Mesenchymal stem cell (in vitro differentiated cells and primary cell): ENCODE data around the gene EPHA2.
A peak's percentile ranks its signal among the peaks of the same experiment; 100 is the strongest.

Source experiments
- DNase-seq: peaks from one replicate; pipeline ENCODE4 v3.0.0-alpha.2; 2013
- H2AFZ ChIP-seq: one replicate; pipeline ENCODE4 v1.6.1; 2013; ENCODE audit warnings: low read depth, mild to moderate bottlenecking, control low read depth, inconsistent platforms, low read length, moderate library complexity
- H2AK5ac ChIP-seq: 2 replicates; pipeline ENCODE4 v1.6.1; 2013; ENCODE audit warnings: low read length, moderate library complexity, mild to moderate bottlenecking, inconsistent platforms; ENCODE audit not compliant: severe bottlenecking
- H2BK120ac ChIP-seq: one replicate; pipeline ENCODE4 v1.6.1; 2013; ENCODE audit warnings: low read depth, mild to moderate bottlenecking, inconsistent platforms, low read length, moderate library complexity
- H2BK12ac ChIP-seq, 2 experiments: one replicate each; pipeline ENCODE4 v1.6.1; 2013; ENCODE audit warnings: inconsistent platforms in 2 of 2, low read length in 2 of 2, mild to moderate bottlenecking in 2 of 2, moderate library complexity in 2 of 2, control low read depth in 1 of 2
- H2BK15ac ChIP-seq: one replicate; pipeline ENCODE4 v1.6.1; 2013; ENCODE audit warnings: mild to moderate bottlenecking, low read depth, inconsistent platforms; ENCODE audit not compliant: poor library complexity, severe bottlenecking
- H2BK5ac ChIP-seq: 2 replicates; pipeline ENCODE4 v1.6.1; 2013; ENCODE audit warnings: low read depth, mild to moderate bottlenecking, low read length, control low read depth, inconsistent platforms; ENCODE audit not compliant: poor library complexity, severe bottlenecking
- H3K14ac ChIP-seq, 2 experiments: one replicate each; pipeline ENCODE4 v1.6.1; 2013; ENCODE audit warnings: inconsistent platforms in 2 of 2, low read length in 2 of 2, control low read depth in 1 of 2, mild to moderate bottlenecking in 1 of 2, moderate library complexity in 1 of 2
- H3K18ac ChIP-seq, 2 experiments: one replicate each; pipeline ENCODE4 v1.6.1; 2013; ENCODE audit warnings: inconsistent platforms in 2 of 2, low read length in 2 of 2, control low read depth in 1 of 2, low read depth in 1 of 2, mild to moderate bottlenecking in 1 of 2
- H3K23ac ChIP-seq, 2 experiments: one replicate each; pipeline ENCODE4 v1.6.1; 2013; ENCODE audit warnings: inconsistent platforms in 2 of 2, low read length in 2 of 2, mild to moderate bottlenecking in 2 of 2, moderate library complexity in 2 of 2, control low read depth in 1 of 2
- H3K27ac ChIP-seq: 2 replicates; pipeline ENCODE4 v1.5.1; 2013; ENCODE audit warnings: mild to moderate bottlenecking, moderate library complexity, low read length, control low read depth, inconsistent platforms; ENCODE audit not compliant: poor library complexity, severe bottlenecking
- H3K27me3 ChIP-seq, 2 experiments: 2 replicates each; pipeline versions ENCODE4 v1.6.1 to v1.7.0; 2013; ENCODE audit warnings: low read length in 2 of 2, mild to moderate bottlenecking in 2 of 2, moderate library complexity in 2 of 2, control low read depth in 1 of 2, inconsistent platforms in 1 of 2; ENCODE audit not compliant: control insufficient read depth in 1 of 2, insufficient read depth in 1 of 2
- H3K36me3 ChIP-seq, 2 experiments: 2 replicates each; pipeline versions ENCODE4 v1.6.1 to v1.7.0; 2013; ENCODE audit warnings: low read length in 2 of 2, control low read depth in 1 of 2, inconsistent platforms in 1 of 2, low read depth in 1 of 2, mild to moderate bottlenecking in 1 of 2; ENCODE audit not compliant: insufficient read depth in 2 of 2, control insufficient read depth in 1 of 2
- H3K4ac ChIP-seq, 2 experiments: one replicate each; pipeline ENCODE4 v1.6.1; 2013; ENCODE audit warnings: inconsistent platforms in 2 of 2, low read length in 2 of 2, mild to moderate bottlenecking in 2 of 2, moderate library complexity in 2 of 2, control low read depth in 1 of 2, low read depth in 1 of 2
- H3K4me1 ChIP-seq: 2 replicates; pipeline ENCODE4 v1.6.1; 2013; ENCODE audit warnings: low read depth, low read length, control low read depth; ENCODE audit not compliant: control insufficient read depth, insufficient read depth
- H3K4me2 ChIP-seq: 2 replicates; pipeline ENCODE4 v1.6.1; 2013; ENCODE audit warnings: low read length, mild to moderate bottlenecking, inconsistent platforms; ENCODE audit not compliant: poor library complexity, severe bottlenecking
- H3K4me3 ChIP-seq, 2 experiments: 2 replicates each; pipeline versions ENCODE4 v1.5.1 to v1.7.0; 2013; ENCODE audit warnings: low read length in 2 of 2, mild to moderate bottlenecking in 2 of 2, control low read depth in 1 of 2, low read depth in 1 of 2; ENCODE audit not compliant: insufficient read depth in 1 of 2
- H3K79me1 ChIP-seq: replicated peaks from 2 replicates; pipeline ENCODE4 v1.6.1; 2013; ENCODE audit warnings: mild to moderate bottlenecking, control low read depth, low read length, inconsistent platforms; ENCODE audit not compliant: poor library complexity, severe bottlenecking
- H3K9ac ChIP-seq: 2 replicates; pipeline ENCODE4 v1.7.0; 2013; ENCODE audit warnings: mild to moderate bottlenecking, low read length, moderate library complexity
- H3K9me3 ChIP-seq: 2 replicates; pipeline ENCODE4 v1.7.0; 2013; ENCODE audit warnings: mild to moderate bottlenecking, low read length; ENCODE audit not compliant: control insufficient read depth
- H4K8ac ChIP-seq: one replicate; pipeline ENCODE4 v1.6.1; 2013; ENCODE audit warnings: inconsistent platforms, mild to moderate bottlenecking, low read length, moderate library complexity
- H4K91ac ChIP-seq: one replicate; pipeline ENCODE4 v1.6.1; 2013; ENCODE audit warnings: mild to moderate bottlenecking, low read length, inconsistent platforms
- WGBS: methylation state at CpG from one replicate; pipeline ENCODE4 v1.1.7; 2013; ENCODE audit warnings: mixed read lengths; 5-methylcytosine and 5-hydroxymethylcytosine counted together

EPHA2 gene

GRCh38 chr1:16128338-16128741, 27.5 kb downstream of the EPHA2 start:
- H2AK5ac ChIP-seq: no peak overlapping the region

GRCh38 chr1:16127676-16128337, 28.1 kb downstream of the EPHA2 start:
- Histone ChIP-seq H4K8ac (no peak overlapping the region), H4K91ac (no peak overlapping the region), H2AFZ (no peak overlapping the region), H3K4me1 (peaks cover 32% of the 10 kb centered on the region), H3K27me3 (peaks cover 0 to 42% of the 10 kb centered on the region in 2 experiments), H3K36me3 (peaks cover 67 to 98% of the 10 kb centered on the region in 2 experiments), H3K9ac (no peak overlapping the region), H3K18ac (no peak overlapping the region), H2BK12ac (no peak overlapping the region), H3K14ac (no peak overlapping the region), H2BK5ac (no peak overlapping the region), H2BK120ac (no peak overlapping the region), H3K23ac (no peak overlapping the region), H3K4ac (no peak overlapping the region), H2AK5ac (no peak overlapping the region), H3K79me1 (peaks cover 13% of the 10 kb centered on the region), H3K9me3 (no peaks in the 10 kb centered on the region), H2BK15ac (no peak overlapping the region), H3K4me3 (no peak overlapping the region), H3K4me2 (no peak overlapping the region), H3K27ac (no peak overlapping the region)
- 95% methylated on average over 14 of the region's 17 CpGs for WGBS
- no peak for DNase-seq

More at GRCh38 chr1:16128338-16128741, 27.5 kb downstream of the EPHA2 start:
- no peak overlapping the region for H2BK12ac ChIP-seq
- no peak overlapping the region for H3K14ac ChIP-seq
- no peak overlapping the region for H2BK5ac ChIP-seq
- no peak overlapping the region for H4K91ac ChIP-seq
- no peak overlapping the region for H3K4me3 ChIP-seq
- 70% methylated on average over 6 of the region's 6 CpGs for WGBS
- no peak overlapping the region for H2BK15ac ChIP-seq
- no peak overlapping the region for H4K8ac ChIP-seq
- no peak overlapping the region for H2BK120ac ChIP-seq
- peaks cover 13% of the 10 kb centered on the region for H3K79me1 ChIP-seq
- no peaks in the 10 kb centered on the region for H3K9me3 ChIP-seq
- no peak overlapping the region for H3K18ac ChIP-seq
- H3K4me1 ChIP-seq: peaks cover 30% of the 10 kb centered on the region
- no peak overlapping the region for H3K4ac ChIP-seq
- no peak overlapping the region for H3K9ac ChIP-seq
- no peak overlapping the region for H3K4me2 ChIP-seq
- DNase-seq: no peak
- peak overlapping the region; percentile 7 for H3K27ac ChIP-seq
- no peak overlapping the region for H2AFZ ChIP-seq
- no peak overlapping the region for H3K23ac ChIP-seq
- peaks cover 72 to 99% of the 10 kb centered on the region in 2 experiments for H3K36me3 ChIP-seq
- peaks cover 0 to 42% of the 10 kb centered on the region in 2 experiments for H3K27me3 ChIP-seq

- no peak overlapping the region for H3K4me3 ChIP-seq
- H3K79me1 ChIP-seq: peaks cover 13% of the 10 kb centered on the region
- H3K14ac ChIP-seq: no peak overlapping the region
- peaks cover 60 to 98% of the 10 kb centered on the region in 2 experiments for H3K36me3 ChIP-seq
- H3K4me2 ChIP-seq: no peak overlapping the region
- no peak overlapping the region for H3K18ac ChIP-seq
- H2AK5ac ChIP-seq: no peak overlapping the region
- H3K27me3 ChIP-seq: peaks cover 0 to 42% of the 10 kb centered on the region in 2 experiments
- H2AFZ ChIP-seq: no peak overlapping the region
- H2BK12ac ChIP-seq: no peak overlapping the region
- WGBS: 97% methylated on average over 10 of the region's 12 CpGs
- H3K27ac ChIP-seq: peak overlapping the region; percentile 15
- H3K4me1 ChIP-seq: peaks cover 38% of the 10 kb centered on the region
- no peak overlapping the region for H3K23ac ChIP-seq
- H2BK120ac ChIP-seq: no peak overlapping the region
- H2BK5ac ChIP-seq: no peak overlapping the region
- no peak overlapping the region for H2BK15ac ChIP-seq
- H3K9me3 ChIP-seq: no peaks in the 10 kb centered on the region
- no peak for DNase-seq
- H3K4ac ChIP-seq: no peak overlapping the region
- H4K8ac ChIP-seq: no peak overlapping the region
- no peak overlapping the region for H4K91ac ChIP-seq
- H3K9ac ChIP-seq: no peak overlapping the region
Observed at GRCh38 chr1:16126743-16127515, 28.9 kb downstream of the EPHA2 start.

- H2BK12ac ChIP-seq: no peak overlapping the region
- peaks cover 37% of the 10 kb centered on the region for H3K4me1 ChIP-seq
- H3K27ac ChIP-seq: no peak overlapping the region
- peaks cover 53 to 90% of the 10 kb centered on the region in 2 experiments for H3K36me3 ChIP-seq
- H3K4me3 ChIP-seq: no peak overlapping the region
- H3K18ac ChIP-seq: no peak overlapping the region
- peaks cover 10% of the 10 kb centered on the region for H3K79me1 ChIP-seq
- no peak overlapping the region for H3K14ac ChIP-seq
- H3K4me2 ChIP-seq: no peak overlapping the region
- H4K8ac ChIP-seq: no peak overlapping the region
- H2BK5ac ChIP-seq: no peak overlapping the region
- no peak overlapping the region for H4K91ac ChIP-seq
- no peak overlapping the region for H3K4ac ChIP-seq
- 100% methylated on average over 6 of the region's 9 CpGs for WGBS
- no peak overlapping the region for H2BK15ac ChIP-seq
- H3K9me3 ChIP-seq: no peaks in the 10 kb centered on the region
- no peak overlapping the region for H3K9ac ChIP-seq
- H3K27me3 ChIP-seq: peaks cover 0 to 43% of the 10 kb centered on the region in 2 experiments
- no peak overlapping the region for H2AFZ ChIP-seq
- no peak overlapping the region for H2BK120ac ChIP-seq
- DNase-seq: no peak
- H2AK5ac ChIP-seq: no peak overlapping the region
- H3K23ac ChIP-seq: no peak overlapping the region
Observed at GRCh38 chr1:16126160-16126559, 29.7 kb downstream of the EPHA2 start.
